Lung (tissue), 12 donors: ENCODE data around the gene CCN5. TPM values are rescaled to one million over a fixed set of nuclear protein-coding genes. Genes with fewer than 3 reads are reported as not detected.

Experiments used
- ATAC-seq: fragments of 200-7000 bp; cut with Tn5 transposase; one replicate; pipeline ENCODE4 v1.9.1; 2020; ENCODE audit warnings: moderate number of reproducible peaks; ENCODE audit not compliant: insufficient read depth, low FRiP score
- DNase-seq, 3 donors: peaks; one replicate each; pipeline ENCODE4 v3.0.0-alpha.2; 2013 to 2017
- H3K27ac ChIP-seq, 2 donors: one replicate each; pipeline ENCODE4 v1.5.1; 2013; ENCODE audit warnings: mild to moderate bottlenecking in 2 of 2, moderate library complexity in 2 of 2, control low read depth in 1 of 2, inconsistent platforms in 1 of 2, low read depth in 1 of 2, low read length in 1 of 2
- H3K27me3 ChIP-seq, 3 donors: one replicate each; pipeline ENCODE4 v1.5.1; 2013; ENCODE audit warnings: low read length in 2 of 3; ENCODE audit not compliant: control insufficient read depth in 3 of 3, insufficient read depth in 3 of 3
- H3K36me3 ChIP-seq, 4 donors: one replicate each; pipeline ENCODE4 v1.5.1; 2013; ENCODE audit warnings: low read length in 4 of 4, mild to moderate bottlenecking in 1 of 4, moderate library complexity in 1 of 4; ENCODE audit not compliant: control insufficient read depth in 4 of 4, insufficient read depth in 4 of 4
- H3K4me1 ChIP-seq, 5 donors: one replicate each; pipeline ENCODE4 v1.5.1; 2013; ENCODE audit warnings: low read length in 5 of 5, mild to moderate bottlenecking in 2 of 5, moderate library complexity in 1 of 5; ENCODE audit not compliant: control insufficient read depth in 5 of 5, insufficient read depth in 5 of 5
- H3K4me3 ChIP-seq: one replicate; pipeline ENCODE4 v1.5.1; 2013; ENCODE audit warnings: mild to moderate bottlenecking, control low read depth, moderate library complexity
- H3K9ac ChIP-seq, 2 donors: one replicate each; pipeline ENCODE4 v1.5.1; 2013; ENCODE audit warnings: low read length in 2 of 2, control low read depth in 1 of 2; ENCODE audit not compliant: insufficient read depth in 1 of 2
- H3K9me3 ChIP-seq, 4 donors: one replicate each; pipeline ENCODE4 v1.5.1; 2013; ENCODE audit warnings: low read length in 3 of 4, mild to moderate bottlenecking in 1 of 4, moderate library complexity in 1 of 4; ENCODE audit not compliant: control insufficient read depth in 4 of 4, insufficient read depth in 3 of 4
- WGBS, 2 donors: extraction: QIAGEN DNeasy Blood & Tissue Kit; methylation state at CpG; one replicate each; pipeline ENCODE4 v1.1.7; 2013; 5-methylcytosine and 5-hydroxymethylcytosine counted together
- polyA plus RNA-seq, 2 donors: library from polyadenylated mRNA; stranded (reverse); fragments of 200-250 nt; gene quantifications; one replicate each; pipeline ENCODE4 v1.2.1, GENCODE V29; 2013
- total RNA-seq, 2 donors: library from RNA; depleted of rRNA in 1 of 2; stranded (reverse); fragments of >200 nt in 1 of 2; gene quantifications; one replicate each; pipeline ENCODE4 v1.2.1, GENCODE V29; 2014 to 2021
- TF ChIP-seq, protein P1 (sequence below): IDR thresholded peaks from 2 replicates; pipeline ENCODE4 v1.5.1; 2012; ENCODE audit warnings: mild to moderate bottlenecking; ENCODE audit errors: control extremely low read depth, extremely low read depth
- donor health status: control.
- donor health status: control.
- donor health status: Bipolar disorder and iron deficiency.
- donor health status: healthy.
- donor health status: DM: yes; HTN: yes; CAD: no.

Gene CCN5
- total and polyA plus RNA-seq, 4 donors, result 0.23 to 92.1 (median 34.4) TPM

DNA sequence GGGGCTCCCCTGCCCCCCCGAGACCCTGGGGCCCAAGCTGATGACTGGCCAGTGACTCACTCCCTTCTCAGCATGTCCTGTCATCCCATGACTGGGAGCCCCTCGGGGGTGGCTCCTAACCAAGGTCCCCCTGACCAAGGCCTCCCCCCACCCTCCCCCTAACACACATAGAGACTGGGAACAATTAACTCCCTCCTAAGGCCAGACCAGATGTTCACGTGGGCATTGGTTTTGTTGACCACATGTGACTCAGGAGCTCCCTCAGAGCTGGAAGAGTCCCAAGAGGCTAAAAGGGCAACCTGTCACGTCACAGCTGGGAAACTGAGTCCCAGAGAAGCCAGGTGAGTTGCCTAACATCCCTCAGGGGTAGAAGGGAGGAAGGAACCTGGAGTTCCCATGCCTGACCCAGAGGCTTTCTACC is 10.6 kb upstream of the CCN5 start:
- ATAC-seq, result no peak
- H3K9ac ChIP-seq, result no peak overlapping the region
- no peak for DNase-seq
- no peaks in the 10 kb centered on the region for H3K27me3 ChIP-seq
- H3K9me3 ChIP-seq, result no peaks in the 10 kb centered on the region
- no peaks in the 10 kb centered on the region for H3K36me3 ChIP-seq
- H3K4me1 ChIP-seq, result peaks cover 7 to 43% (median 11%) of the 10 kb centered on the region in 5 donors
- 77 to 91% methylated on average over 4 of the region's 4 CpGs for WGBS, 2 donors
- TF ChIP-seq, protein P1, sequence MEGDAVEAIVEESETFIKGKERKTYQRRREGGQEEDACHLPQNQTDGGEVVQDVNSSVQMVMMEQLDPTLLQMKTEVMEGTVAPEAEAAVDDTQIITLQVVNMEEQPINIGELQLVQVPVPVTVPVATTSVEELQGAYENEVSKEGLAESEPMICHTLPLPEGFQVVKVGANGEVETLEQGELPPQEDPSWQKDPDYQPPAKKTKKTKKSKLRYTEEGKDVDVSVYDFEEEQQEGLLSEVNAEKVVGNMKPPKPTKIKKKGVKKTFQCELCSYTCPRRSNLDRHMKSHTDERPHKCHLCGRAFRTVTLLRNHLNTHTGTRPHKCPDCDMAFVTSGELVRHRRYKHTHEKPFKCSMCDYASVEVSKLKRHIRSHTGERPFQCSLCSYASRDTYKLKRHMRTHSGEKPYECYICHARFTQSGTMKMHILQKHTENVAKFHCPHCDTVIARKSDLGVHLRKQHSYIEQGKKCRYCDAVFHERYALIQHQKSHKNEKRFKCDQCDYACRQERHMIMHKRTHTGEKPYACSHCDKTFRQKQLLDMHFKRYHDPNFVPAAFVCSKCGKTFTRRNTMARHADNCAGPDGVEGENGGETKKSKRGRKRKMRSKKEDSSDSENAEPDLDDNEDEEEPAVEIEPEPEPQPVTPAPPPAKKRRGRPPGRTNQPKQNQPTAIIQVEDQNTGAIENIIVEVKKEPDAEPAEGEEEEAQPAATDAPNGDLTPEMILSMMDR, result no peak
- H3K4me3 ChIP-seq, result no peak overlapping the region
- peak overlapping the region in 1 of 2 donors; percentile 3 for H3K27ac ChIP-seq

DNA sequence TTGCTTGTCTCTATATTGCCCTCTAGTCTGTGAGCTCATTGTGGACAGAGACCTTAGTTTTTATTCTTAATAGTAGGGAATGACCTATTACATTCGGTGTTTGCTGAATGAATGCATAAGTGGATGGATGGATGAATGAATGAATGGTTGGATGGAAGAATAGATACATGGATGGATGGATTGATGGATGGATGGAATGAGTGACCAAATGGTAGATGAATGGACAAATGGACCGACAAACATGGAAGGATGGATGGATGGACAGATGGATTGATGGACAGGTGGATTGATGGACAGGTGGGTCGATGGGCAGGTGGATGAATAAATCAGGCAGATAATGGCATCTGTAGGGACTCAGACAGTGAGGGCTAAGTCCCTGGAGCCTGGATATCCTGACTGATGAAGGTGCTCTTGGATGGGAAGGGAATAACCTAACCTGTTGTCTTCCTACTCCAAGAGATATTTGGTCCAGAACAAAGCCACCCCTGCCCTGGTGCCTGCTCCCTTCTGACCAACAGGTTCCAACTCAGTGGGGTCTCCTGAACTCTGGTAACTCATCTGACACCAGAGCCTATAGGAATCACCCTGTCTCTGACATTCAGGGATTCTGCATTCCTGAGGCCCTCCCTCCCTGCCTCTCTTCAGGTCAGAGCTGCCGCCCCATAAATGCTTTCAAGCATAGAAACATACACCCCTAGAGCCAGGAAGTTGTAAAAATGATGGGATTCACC is 9.6 kb upstream of the CCN5 start:
- ATAC-seq (no peak), DNase-seq (no peak)
- H3K27me3 ChIP-seq, result no peaks in the 10 kb centered on the region
- WGBS, 2 donors, result 84 to 88% methylated on average over 4 of the region's 4 CpGs
- no peaks in the 10 kb centered on the region for H3K36me3 ChIP-seq
- no peak overlapping the region for H3K4me3 ChIP-seq
- H3K9me3 ChIP-seq, result no peaks in the 10 kb centered on the region
- no peak overlapping the region for H3K9ac ChIP-seq
- peaks cover 7 to 45% (median 13%) of the 10 kb centered on the region in 5 donors for H3K4me1 ChIP-seq
- TF ChIP-seq, protein P1, result no peak
- no peak overlapping the region for H3K27ac ChIP-seq

DNA sequence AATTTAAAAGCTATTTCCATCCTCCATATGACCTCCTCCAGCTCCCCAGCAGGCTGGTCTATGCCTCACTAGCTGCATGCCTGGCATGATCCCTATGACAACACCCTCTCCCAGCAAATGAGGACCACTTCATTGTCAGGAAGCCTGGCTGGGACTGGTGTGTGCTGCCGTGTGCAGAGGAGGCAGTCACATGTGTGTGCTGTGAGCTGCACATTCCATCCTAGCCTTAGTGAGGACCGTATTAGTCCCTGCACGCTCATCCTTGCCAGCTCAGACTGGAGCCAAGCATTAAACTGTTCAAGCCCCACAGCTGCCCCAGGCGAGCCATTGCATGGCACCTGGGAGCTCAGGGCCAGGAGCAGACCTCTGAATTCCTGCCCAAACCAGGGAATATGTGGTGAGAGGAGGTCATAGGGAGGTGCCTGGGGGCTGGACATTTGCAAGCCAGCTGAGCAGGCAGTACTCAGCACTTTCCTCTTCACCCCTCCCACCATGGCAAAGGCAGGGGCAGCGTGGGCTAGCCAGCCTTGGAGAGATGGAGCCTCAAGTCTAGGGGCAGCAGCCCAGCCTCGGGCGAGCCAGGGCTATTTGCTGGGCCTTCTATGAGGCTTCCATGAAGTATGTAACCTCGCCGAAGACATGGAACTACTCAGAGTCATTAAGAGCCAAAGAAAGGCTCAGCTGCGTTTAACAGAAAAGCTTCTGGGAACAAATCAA is 8.7 kb upstream of the CCN5 start:
- Histone ChIP-seq H3K4me1 (peaks cover 7 to 48% (median 13%) of the 10 kb centered on the region in 5 donors), H3K36me3 (no peaks in the 10 kb centered on the region), H3K4me3 (no peak overlapping the region), H3K27me3 (no peaks in the 10 kb centered on the region), H3K9ac (no peak overlapping the region), H3K9me3 (no peaks in the 10 kb centered on the region), H3K27ac (no peak overlapping the region)
- DNase-seq, result no peak
- ATAC-seq, result no peak
- WGBS, 2 donors, result 69 to 72% methylated on average over 10 of the region's 10 CpGs
- TF ChIP-seq, protein P1, result no peak
